HCT116 (cell line): Measurements from ENCODE around the gene NSFL1C. TPM values are rescaled to one million over a fixed set of nuclear protein-coding genes. Genes with fewer than 3 reads are reported as not detected.

Experiments
- ATAC-seq: fragments of 200-7000 bp; cut with Tn5 transposase; 2 replicates; pipeline ENCODE4 v1.9.1; 2020; ENCODE audit warnings: mild to moderate bottlenecking, moderate library complexity
- BruUV-seq: library from RNA; stranded (reverse); fragments of 400-500 nt; replicated peaks from 2 replicates; lab custom pipeline; 2021; lab: Mats Ljungman, UMichigan
- CTCF ChIA-PET: fragments of 300-600 bp; sonication (Branson Sonifier 250); formaldehyde crosslinking; loops from one replicate; lab custom pipeline; 2021; ENCODE audit warnings: antibody characterized with exemption; lab: Charles Lee
- POLR2A ChIA-PET: fragments of 300-600, 350-600 bp; sonication (Branson Sonifier 250); formaldehyde crosslinking; loops from one replicate; lab custom pipeline; 2021; ENCODE audit warnings: antibody characterized with exemption; lab: Charles Lee
- RAD21 ChIA-PET, 2 experiments: fragments of 300-600 bp; sonication (Branson Sonifier 250); formaldehyde crosslinking; loops; one replicate each; lab custom pipeline; 2023; ENCODE audit warnings: low total read pairs in 2 of 2; ENCODE audit not compliant: uncharacterized antibody in 2 of 2, unreplicated experiment in 2 of 2, low non-redundant PET in 1 of 2; lab: Charles Lee
- DNase-seq: peaks from one replicate; pipeline ENCODE4 v3.0.0-alpha.2; 2010; ENCODE audit warnings: low read depth, low spot score
- H2AFZ ChIP-seq: fragments of 200-600 bp; shearing (Covaris generic), sonication (generic); 2 replicates; pipeline ENCODE4 v1.6.1; 2017; ENCODE audit warnings: low read depth, mixed run types, mixed read lengths, antibody characterized with exemption, low read length; ENCODE audit not compliant: poor library complexity, severe bottlenecking
- H3K27ac ChIP-seq: 2 replicates; pipeline ENCODE4 v1.5.1; 2012; ENCODE audit warnings: low read depth, low read length
- H3K27me3 ChIP-seq: fragments of 200-600 bp; sonication (generic); 2 replicates; pipeline ENCODE4 v1.6.1; 2016; ENCODE audit warnings: mixed run types, low read length, mixed read lengths; ENCODE audit not compliant: insufficient read depth
- H3K36me3 ChIP-seq, 2 experiments: fragments of 200-500 bp in 1 of 2; fragments of 200-600 bp in 1 of 2; sonication (Bioruptor generic) in 1 of 2; sonication (generic) in 1 of 2; 2 replicates each; pipeline versions ENCODE4 v1.5.1 to v1.6.1; 2014 to 2016; ENCODE audit warnings: low read length in 2 of 2, inconsistent platforms in 1 of 2, mixed read lengths in 1 of 2, mixed run types in 1 of 2; ENCODE audit not compliant: insufficient read depth in 2 of 2, control insufficient read depth in 1 of 2
- H3K4me1 ChIP-seq, 2 experiments: fragments of 200-600 bp in 1 of 2; sonication (generic) in 1 of 2; 2 replicates each; pipeline versions ENCODE4 v1.5.1 to v1.6.1; 2012 to 2017; ENCODE audit warnings: low read length in 2 of 2, inconsistent platforms in 1 of 2, mild to moderate bottlenecking in 1 of 2, mixed read lengths in 1 of 2, mixed run types in 1 of 2, moderate library complexity in 1 of 2; ENCODE audit not compliant: insufficient read depth in 2 of 2, control insufficient read depth in 1 of 2
- H3K4me2 ChIP-seq: fragments of 200-600 bp; sonication (generic); 2 replicates; pipeline ENCODE4 v1.6.1; 2017; ENCODE audit warnings: mixed run types, low read length, mixed read lengths
- H3K4me3 ChIP-seq, 2 experiments: fragments of 200-600 bp in 1 of 2; sonication (generic) in 1 of 2; replicated peaks in 1 of 2; 2 replicates each; pipeline ENCODE4 v1.5.1; 2011 to 2016; ENCODE audit warnings: low read length in 2 of 2, control low read depth in 1 of 2, low read depth in 1 of 2, mild to moderate bottlenecking in 1 of 2, mixed read lengths in 1 of 2, mixed run types in 1 of 2
- H3K79me2 ChIP-seq: fragments of 200-600 bp; sonication (generic); 2 replicates; pipeline ENCODE4 v1.6.1; 2017; ENCODE audit warnings: mild to moderate bottlenecking, mixed run types, low read length, moderate library complexity, mixed read lengths; ENCODE audit not compliant: insufficient read depth
- H3K9ac ChIP-seq: fragments of 200-600 bp; sonication (generic); 2 replicates; pipeline ENCODE4 v1.6.1; 2016; ENCODE audit warnings: low read length, mixed read lengths
- H3K9me2 ChIP-seq: fragments of 200-600 bp; sonication (generic), shearing (Covaris generic); 2 replicates; pipeline ENCODE4 v1.6.1; 2017; ENCODE audit warnings: mixed run types, mild to moderate bottlenecking, moderate library complexity; ENCODE audit not compliant: insufficient read depth
- H3K9me3 ChIP-seq, 2 experiments: fragments of 200-500 bp in 1 of 2; fragments of 200-600 bp in 1 of 2; sonication (Bioruptor generic) in 1 of 2; sonication (generic) in 1 of 2; 2 replicates each; pipeline ENCODE4 v1.6.1; 2014 to 2017; ENCODE audit warnings: low read length in 2 of 2, mixed read lengths in 2 of 2, inconsistent platforms in 1 of 2, low read depth in 1 of 2, mild to moderate bottlenecking in 1 of 2, mixed run types in 1 of 2, moderate library complexity in 1 of 2; ENCODE audit not compliant: control insufficient read depth in 1 of 2, insufficient read depth in 1 of 2
- H4K20me1 ChIP-seq: fragments of 200-600 bp; sonication (generic), shearing (Covaris generic); 2 replicates; pipeline ENCODE4 v1.6.1; 2017; ENCODE audit warnings: mixed run types, mild to moderate bottlenecking, moderate library complexity; ENCODE audit not compliant: insufficient read depth
- CEBPB ChIP-seq: IDR thresholded peaks from 2 replicates; pipeline ENCODE4 v1.6.1; 2012; ENCODE audit warnings: low read depth
- ELF1 ChIP-seq: IDR thresholded peaks from 2 replicates; pipeline ENCODE4 v1.6.1; 2012; ENCODE audit warnings: low read depth, borderline replicate concordance
- EZH2 ChIP-seq: fragments of 200-600 bp; sonication (generic); IDR thresholded peaks from 2 replicates; pipeline ENCODE4 v1.6.1; 2017; ENCODE audit warnings: antibody characterized with exemption, mixed run types
- EZH2phosphoT487 ChIP-seq: fragments of 200-600 bp; IDR thresholded peaks from 2 replicates; pipeline ENCODE4 v1.6.1; 2018; ENCODE audit warnings: antibody characterized with exemption, borderline replicate concordance
- FOSL1 ChIP-seq: IDR thresholded peaks from 2 replicates; pipeline ENCODE4 v1.6.1; 2012; ENCODE audit warnings: low read depth
- JUND ChIP-seq: IDR thresholded peaks from 2 replicates; pipeline ENCODE4 v1.6.1; 2012
- POLR2A ChIP-seq: IDR thresholded peaks from 2 replicates; pipeline ENCODE4 v1.7.0; 2011; ENCODE audit warnings: borderline replicate concordance; ENCODE audit not compliant: insufficient read depth, insufficient read length; ENCODE audit errors: extremely low read depth
- POLR2AphosphoS5 ChIP-seq: IDR thresholded peaks from 2 replicates; pipeline ENCODE4 v1.6.1; 2011; ENCODE audit warnings: mild to moderate bottlenecking, low read depth, low read length, moderate library complexity
- RAD21 ChIP-seq: IDR thresholded peaks from 2 replicates; pipeline ENCODE4 v1.6.1; 2012; ENCODE audit warnings: low read depth, mild to moderate bottlenecking
- SP1 ChIP-seq: IDR thresholded peaks from 2 replicates; pipeline ENCODE4 v1.6.1; 2012; ENCODE audit warnings: low read depth
- SRF ChIP-seq: IDR thresholded peaks from 2 replicates; pipeline ENCODE4 v1.6.1; 2012; ENCODE audit warnings: low read depth
- TCF7L2 ChIP-seq: IDR thresholded peaks from 2 replicates; pipeline ENCODE4 v1.7.0; 2011; ENCODE audit warnings: borderline replicate concordance, inconsistent platforms; ENCODE audit not compliant: insufficient read depth, insufficient read length; ENCODE audit errors: extremely low read depth
- YY1 ChIP-seq: IDR thresholded peaks from 2 replicates; pipeline ENCODE4 v1.6.1; 2011; ENCODE audit warnings: low read length, low read depth, moderate library complexity, mild to moderate bottlenecking; ENCODE audit not compliant: insufficient replicate concordance; ENCODE audit errors: extremely low read depth
- intact Hi-C: fragments of 100-400 bp; cut with micrococcal nuclease; formaldehyde crosslinking; loops from 2 replicates; pipeline ENCODE4 v1.10.0; 2022
- total RNA-seq: library from RNA; stranded (reverse); gene quantifications from one replicate; pipeline ENCODE4 v1.2.1, GENCODE V29; 2021; ENCODE audit not compliant: unreplicated experiment
- TF ChIP-seq, protein P1 (sequence below): IDR thresholded peaks from 2 replicates; pipeline ENCODE4 v1.6.1; 2011; ENCODE audit warnings: mild to moderate bottlenecking, low read length, moderate library complexity; ENCODE audit not compliant: insufficient replicate concordance; ENCODE audit errors: extremely low read depth
- TF ChIP-seq, protein P2 (sequence below): IDR thresholded peaks from 2 replicates; pipeline ENCODE4 v1.6.1; 2012
- TF ChIP-seq, protein P3 (sequence below): IDR thresholded peaks from 2 replicates; pipeline ENCODE4 v1.6.1; 2012; ENCODE audit warnings: low read depth

NSFL1C gene
- total RNA-seq, 1 experiment from 2014 or later = 93.4 TPM

DNA sequence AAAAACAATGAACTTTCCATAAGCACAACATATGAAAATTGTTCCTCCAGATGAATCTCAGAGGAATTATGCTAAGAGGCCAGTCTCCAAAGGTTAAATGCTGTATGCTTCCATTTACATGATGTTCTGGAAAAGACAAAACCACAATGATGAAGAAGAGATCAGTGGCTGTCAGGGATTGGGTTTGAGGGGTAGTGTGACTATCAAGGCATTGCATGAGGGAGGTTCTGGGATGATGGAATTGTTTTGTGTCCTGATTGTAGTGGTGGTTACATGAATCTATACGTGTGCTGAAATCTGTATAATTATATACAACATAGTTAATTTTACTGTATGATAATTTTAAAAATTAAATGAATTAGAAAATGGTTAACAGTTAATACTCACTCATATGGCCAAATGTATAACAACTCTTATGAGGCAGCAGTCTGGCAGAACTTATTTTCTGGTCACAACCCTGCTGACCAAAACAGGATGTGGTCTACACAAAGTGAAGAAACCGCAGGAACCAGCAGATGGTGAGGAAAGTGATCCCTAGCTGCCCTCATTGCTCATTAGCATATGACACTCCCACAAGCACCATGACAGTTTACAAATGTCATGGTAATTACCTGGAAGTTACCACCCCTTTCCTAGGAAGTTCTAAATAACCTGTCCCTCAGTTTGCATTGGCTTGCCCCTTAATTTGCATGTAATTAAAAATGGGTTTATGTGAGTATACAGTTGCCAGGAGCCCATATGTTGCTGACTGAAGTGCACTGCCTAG is 31.9 kb downstream of the NSFL1C start:
- no peak for ATAC-seq
- H3K4me1 ChIP-seq = no peaks in the 10 kb centered on the region
- H3K36me3 ChIP-seq = no peaks in the 10 kb centered on the region
- no peak overlapping the region for H3K4me3 ChIP-seq
- ChIA-PET CTCF (interaction anchor here (0.9 kb wide), 1 partner anchor 69 kb away, joined by 4 read pairs; no protein-coding TSS in a partner anchor), POLR2A (no interaction called here), RAD21 (interaction anchor here in 1 of 2 experiments (0.7 kb wide), 1 partner anchor 217 kb away, joined by 3 read pairs; no protein-coding TSS in a partner anchor)
- BruUV-seq = no TSS peak
- H3K9me3 ChIP-seq = no peaks in the 10 kb centered on the region
- no peak overlapping the region for H3K4me2 ChIP-seq
- no peaks in the 10 kb centered on the region for H3K79me2 ChIP-seq
- no peak overlapping the region for H3K9ac ChIP-seq
- no peak overlapping the region for H3K27ac ChIP-seq
- no peaks in the 10 kb centered on the region for H3K9me2 ChIP-seq
- no peak for TF ChIP-seq JUND
- no peak for TF ChIP-seq FOSL1
- TF ChIP-seq SRF = no peak
- TF ChIP-seq, protein P1, sequence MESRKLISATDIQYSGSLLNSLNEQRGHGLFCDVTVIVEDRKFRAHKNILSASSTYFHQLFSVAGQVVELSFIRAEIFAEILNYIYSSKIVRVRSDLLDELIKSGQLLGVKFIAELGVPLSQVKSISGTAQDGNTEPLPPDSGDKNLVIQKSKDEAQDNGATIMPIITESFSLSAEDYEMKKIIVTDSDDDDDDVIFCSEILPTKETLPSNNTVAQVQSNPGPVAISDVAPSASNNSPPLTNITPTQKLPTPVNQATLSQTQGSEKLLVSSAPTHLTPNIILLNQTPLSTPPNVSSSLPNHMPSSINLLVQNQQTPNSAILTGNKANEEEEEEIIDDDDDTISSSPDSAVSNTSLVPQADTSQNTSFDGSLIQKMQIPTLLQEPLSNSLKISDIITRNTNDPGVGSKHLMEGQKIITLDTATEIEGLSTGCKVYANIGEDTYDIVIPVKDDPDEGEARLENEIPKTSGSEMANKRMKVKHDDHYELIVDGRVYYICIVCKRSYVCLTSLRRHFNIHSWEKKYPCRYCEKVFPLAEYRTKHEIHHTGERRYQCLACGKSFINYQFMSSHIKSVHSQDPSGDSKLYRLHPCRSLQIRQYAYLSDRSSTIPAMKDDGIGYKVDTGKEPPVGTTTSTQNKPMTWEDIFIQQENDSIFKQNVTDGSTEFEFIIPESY = no peak
- no peak for TF ChIP-seq SP1
- TF ChIP-seq POLR2AphosphoS5 = no peak
- TF ChIP-seq, protein P2, sequence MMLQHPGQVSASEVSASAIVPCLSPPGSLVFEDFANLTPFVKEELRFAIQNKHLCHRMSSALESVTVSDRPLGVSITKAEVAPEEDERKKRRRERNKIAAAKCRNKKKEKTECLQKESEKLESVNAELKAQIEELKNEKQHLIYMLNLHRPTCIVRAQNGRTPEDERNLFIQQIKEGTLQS = no peak
- TF ChIP-seq TCF7L2 = no peak
- no peak for TF ChIP-seq EZH2phosphoT487
- no peak for TF ChIP-seq EZH2
- no peak for TF ChIP-seq POLR2A
- TF ChIP-seq ELF1 = no peak
- TF ChIP-seq YY1 = no peak
- TF ChIP-seq RAD21 = no peak
- TF ChIP-seq CEBPB = no peak
- TF ChIP-seq, protein P3, sequence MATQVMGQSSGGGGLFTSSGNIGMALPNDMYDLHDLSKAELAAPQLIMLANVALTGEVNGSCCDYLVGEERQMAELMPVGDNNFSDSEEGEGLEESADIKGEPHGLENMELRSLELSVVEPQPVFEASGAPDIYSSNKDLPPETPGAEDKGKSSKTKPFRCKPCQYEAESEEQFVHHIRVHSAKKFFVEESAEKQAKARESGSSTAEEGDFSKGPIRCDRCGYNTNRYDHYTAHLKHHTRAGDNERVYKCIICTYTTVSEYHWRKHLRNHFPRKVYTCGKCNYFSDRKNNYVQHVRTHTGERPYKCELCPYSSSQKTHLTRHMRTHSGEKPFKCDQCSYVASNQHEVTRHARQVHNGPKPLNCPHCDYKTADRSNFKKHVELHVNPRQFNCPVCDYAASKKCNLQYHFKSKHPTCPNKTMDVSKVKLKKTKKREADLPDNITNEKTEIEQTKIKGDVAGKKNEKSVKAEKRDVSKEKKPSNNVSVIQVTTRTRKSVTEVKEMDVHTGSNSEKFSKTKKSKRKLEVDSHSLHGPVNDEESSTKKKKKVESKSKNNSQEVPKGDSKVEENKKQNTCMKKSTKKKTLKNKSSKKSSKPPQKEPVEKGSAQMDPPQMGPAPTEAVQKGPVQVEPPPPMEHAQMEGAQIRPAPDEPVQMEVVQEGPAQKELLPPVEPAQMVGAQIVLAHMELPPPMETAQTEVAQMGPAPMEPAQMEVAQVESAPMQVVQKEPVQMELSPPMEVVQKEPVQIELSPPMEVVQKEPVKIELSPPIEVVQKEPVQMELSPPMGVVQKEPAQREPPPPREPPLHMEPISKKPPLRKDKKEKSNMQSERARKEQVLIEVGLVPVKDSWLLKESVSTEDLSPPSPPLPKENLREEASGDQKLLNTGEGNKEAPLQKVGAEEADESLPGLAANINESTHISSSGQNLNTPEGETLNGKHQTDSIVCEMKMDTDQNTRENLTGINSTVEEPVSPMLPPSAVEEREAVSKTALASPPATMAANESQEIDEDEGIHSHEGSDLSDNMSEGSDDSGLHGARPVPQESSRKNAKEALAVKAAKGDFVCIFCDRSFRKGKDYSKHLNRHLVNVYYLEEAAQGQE = no peak
- no peaks in the 10 kb centered on the region for H3K27me3 ChIP-seq
- H4K20me1 ChIP-seq = no peaks in the 10 kb centered on the region
- no peak for DNase-seq
- intact Hi-C loops = no loop called here
- H2AFZ ChIP-seq = no peak overlapping the region
